ENCODE data around the gene DACT3.

DACT3 gene

DNA sequence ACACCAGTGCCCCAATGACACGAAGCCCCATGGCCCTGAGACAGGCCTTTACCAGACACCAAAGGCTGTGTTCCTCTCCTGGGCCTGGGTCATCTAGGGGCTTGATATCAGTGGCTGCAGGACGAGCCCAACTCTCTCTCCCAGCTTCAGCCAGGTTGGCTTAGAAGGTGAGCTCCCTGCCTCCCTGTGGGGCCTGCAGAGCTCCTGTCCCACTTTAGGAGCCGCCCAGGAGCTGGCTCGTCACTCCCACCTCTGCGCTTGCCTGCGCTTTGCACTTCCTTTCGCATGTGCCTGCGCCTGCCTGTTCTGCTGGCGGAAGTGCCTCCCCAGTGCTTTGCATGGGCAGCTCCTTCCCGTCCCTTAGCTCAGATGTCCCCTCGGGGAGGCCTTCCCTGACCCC is 55.0 kb downstream of the DACT3 start:
- Histone ChIP-seq H3K9me3 (ENCODE audit: low read length) (no peaks in the 10 kb centered on the region), H3K79me2 (ENCODE audit: insufficient read depth, low read length) (peaks cover 21% of the 10 kb centered on the region), H3K4me1 (ENCODE audit: insufficient read depth, low read length, severe bottlenecking) (peaks cover 21% of the 10 kb centered on the region), H3K9ac (ENCODE audit: low read length) (no peak overlapping the region), H3K27ac (ENCODE audit: low read depth, low read length, poor library complexity, severe bottlenecking) (no peak overlapping the region), H3K36me3 (ENCODE audit: insufficient read depth, low read length) (peaks cover 56% of the 10 kb centered on the region), H3F3A (ENCODE audit: insufficient read depth, low read length) (no peaks in the 10 kb centered on the region), H4K20me1 (ENCODE audit: insufficient read depth, low read length) (no peaks in the 10 kb centered on the region), H3K9me2 (ENCODE audit: low read depth, low read length) (no peaks in the 10 kb centered on the region), H3K4me2 (ENCODE audit: low read length) (no peak overlapping the region), H2AFZ (ENCODE audit: low read length) (no peak overlapping the region), H3K27me3 (ENCODE audit: insufficient read depth, low read length) (no peaks in the 10 kb centered on the region), H3K4me3 (ENCODE audit: low read depth, low read length, poor library complexity, severe bottlenecking) (no peak overlapping the region)
- TF ChIP-seq, protein P1, sequence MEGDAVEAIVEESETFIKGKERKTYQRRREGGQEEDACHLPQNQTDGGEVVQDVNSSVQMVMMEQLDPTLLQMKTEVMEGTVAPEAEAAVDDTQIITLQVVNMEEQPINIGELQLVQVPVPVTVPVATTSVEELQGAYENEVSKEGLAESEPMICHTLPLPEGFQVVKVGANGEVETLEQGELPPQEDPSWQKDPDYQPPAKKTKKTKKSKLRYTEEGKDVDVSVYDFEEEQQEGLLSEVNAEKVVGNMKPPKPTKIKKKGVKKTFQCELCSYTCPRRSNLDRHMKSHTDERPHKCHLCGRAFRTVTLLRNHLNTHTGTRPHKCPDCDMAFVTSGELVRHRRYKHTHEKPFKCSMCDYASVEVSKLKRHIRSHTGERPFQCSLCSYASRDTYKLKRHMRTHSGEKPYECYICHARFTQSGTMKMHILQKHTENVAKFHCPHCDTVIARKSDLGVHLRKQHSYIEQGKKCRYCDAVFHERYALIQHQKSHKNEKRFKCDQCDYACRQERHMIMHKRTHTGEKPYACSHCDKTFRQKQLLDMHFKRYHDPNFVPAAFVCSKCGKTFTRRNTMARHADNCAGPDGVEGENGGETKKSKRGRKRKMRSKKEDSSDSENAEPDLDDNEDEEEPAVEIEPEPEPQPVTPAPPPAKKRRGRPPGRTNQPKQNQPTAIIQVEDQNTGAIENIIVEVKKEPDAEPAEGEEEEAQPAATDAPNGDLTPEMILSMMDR (IDR thresholded peaks at IDR 0.05; ENCODE audit: low read length), result no peak
- TF ChIP-seq EZH2 (IDR thresholded peaks at IDR 0.05; ENCODE audit: borderline replicate concordance, low read length), result no peak

DNA sequence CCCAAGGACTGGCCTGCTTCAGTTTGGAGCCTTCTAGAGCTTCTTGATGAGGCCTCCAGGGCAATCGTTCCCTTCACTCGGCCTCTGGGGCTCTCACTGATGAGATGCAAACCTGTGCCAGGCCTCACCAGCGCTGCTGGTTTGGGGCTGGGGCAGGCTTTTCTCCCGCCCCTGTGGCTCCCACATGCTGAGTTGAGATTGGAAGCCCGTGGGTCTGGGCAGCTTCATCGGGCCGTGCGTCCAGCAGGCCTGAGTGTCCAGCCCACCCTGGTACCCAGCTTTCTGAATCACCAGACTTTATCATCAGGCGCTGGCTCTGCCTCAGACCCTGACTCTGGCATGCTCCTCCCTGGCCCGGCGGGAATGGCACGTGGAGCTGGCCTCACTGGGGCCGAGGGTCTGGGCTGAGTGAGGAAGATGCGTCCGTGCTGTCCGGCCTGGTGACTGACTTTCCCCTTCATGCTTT is 55.6 kb downstream of the DACT3 start:
- Histone ChIP-seq H3K4me3 (ENCODE audit: low read depth, low read length, poor library complexity, severe bottlenecking) (no peak overlapping the region), H3K9me2 (ENCODE audit: low read depth, low read length) (no peaks in the 10 kb centered on the region), H3K4me2 (ENCODE audit: low read length) (no peak overlapping the region), H3K4me1 (ENCODE audit: insufficient read depth, low read length, severe bottlenecking) (peaks cover 18% of the 10 kb centered on the region), H3K36me3 (ENCODE audit: insufficient read depth, low read length) (peaks cover 51% of the 10 kb centered on the region), H3F3A (ENCODE audit: insufficient read depth, low read length) (no peaks in the 10 kb centered on the region), H3K9me3 (ENCODE audit: low read length) (no peaks in the 10 kb centered on the region), H3K27ac (ENCODE audit: low read depth, low read length, poor library complexity, severe bottlenecking) (no peak overlapping the region), H3K79me2 (ENCODE audit: insufficient read depth, low read length) (peaks cover 21% of the 10 kb centered on the region), H2AFZ (ENCODE audit: low read length) (no peak overlapping the region), H3K27me3 (ENCODE audit: insufficient read depth, low read length) (no peaks in the 10 kb centered on the region), H3K9ac (ENCODE audit: low read length) (no peak overlapping the region), H4K20me1 (ENCODE audit: insufficient read depth, low read length) (no peaks in the 10 kb centered on the region)
- TF ChIP-seq, protein P1 (IDR thresholded peaks at IDR 0.05; ENCODE audit: low read length), result no peak
- TF ChIP-seq EZH2 (IDR thresholded peaks at IDR 0.05; ENCODE audit: borderline replicate concordance, low read length), result no peak

DNA sequence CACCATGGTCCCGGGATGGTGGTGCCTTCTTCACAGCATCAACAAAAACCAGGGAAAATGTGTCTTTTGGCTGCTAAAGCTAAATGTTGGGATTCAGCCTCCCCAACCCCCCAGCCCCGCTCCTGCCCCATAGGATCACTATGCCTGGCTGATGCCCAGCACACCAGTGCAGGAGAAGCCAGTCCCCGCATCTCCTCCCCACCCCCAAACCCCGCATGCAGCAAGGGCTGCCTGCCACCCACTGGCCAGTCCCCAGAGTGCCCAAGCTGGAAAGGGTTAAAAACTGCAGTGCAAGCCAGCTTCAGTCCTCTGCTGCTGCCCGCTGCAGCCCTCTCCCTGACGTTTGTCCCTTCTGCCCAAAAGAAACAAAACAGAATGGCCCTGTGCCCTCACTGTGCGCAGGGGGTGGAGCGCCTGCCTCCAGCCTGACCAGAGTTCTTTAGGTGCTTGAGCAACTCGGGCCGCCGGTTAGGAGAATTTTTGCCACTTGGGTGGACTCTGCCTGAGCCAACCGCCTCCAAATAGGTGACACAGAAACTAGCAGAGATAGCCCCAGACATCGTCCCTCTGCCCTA is 56.1 kb downstream of the DACT3 start:
- no peak overlapping the region for H3K27ac ChIP-seq (ENCODE audit: low read depth, low read length, poor library complexity, severe bottlenecking)
- H3F3A ChIP-seq (ENCODE audit: insufficient read depth, low read length), result no peaks in the 10 kb centered on the region
- H3K79me2 ChIP-seq (ENCODE audit: insufficient read depth, low read length), result peaks cover 21% of the 10 kb centered on the region
- TF ChIP-seq, protein P1 (IDR thresholded peaks at IDR 0.05; ENCODE audit: low read length), result no peak
- TF ChIP-seq EZH2 (IDR thresholded peaks at IDR 0.05; ENCODE audit: borderline replicate concordance, low read length), result no peak
- H3K9me3 ChIP-seq (ENCODE audit: low read length), result 0 out of 2 replicates have a peak, but pooled peaks cover 2% of the 10 kb centered on the region
- no peaks in the 10 kb centered on the region for H3K9me2 ChIP-seq (ENCODE audit: low read depth, low read length)
- H3K36me3 ChIP-seq (ENCODE audit: insufficient read depth, low read length), result peaks cover 47% of the 10 kb centered on the region
- no peaks in the 10 kb centered on the region for H3K27me3 ChIP-seq (ENCODE audit: insufficient read depth, low read length)
- no peaks in the 10 kb centered on the region for H4K20me1 ChIP-seq (ENCODE audit: insufficient read depth, low read length)
- no peak overlapping the region for H3K4me2 ChIP-seq (ENCODE audit: low read length)
- H3K9ac ChIP-seq (ENCODE audit: low read length), result no peak overlapping the region
- H2AFZ ChIP-seq (ENCODE audit: low read length), result no peak overlapping the region
- H3K4me3 ChIP-seq (ENCODE audit: low read depth, low read length, poor library complexity, severe bottlenecking), result no peak overlapping the region
- peaks cover 21% of the 10 kb centered on the region for H3K4me1 ChIP-seq (ENCODE audit: insufficient read depth, low read length, severe bottlenecking)
